GM10266 (cell line): ENCODE results near the gene TPCN1.

Experiments used
- DNase-seq: peaks from one replicate; pipeline ENCODE4 v3.0.0; 2012; ENCODE audit errors: extremely low spot score
- CTCF ChIP-seq: IDR thresholded peaks from 2 replicates; pipeline ENCODE4 v1.5.1; 2012; ENCODE audit warnings: mild to moderate bottlenecking, low read depth; ENCODE audit not compliant: control insufficient read depth, insufficient read depth; ENCODE audit errors: missing control alignments

The TPCN1 gene

GRCh38 chr12:113289361-113289760, 68.1 kb downstream of the TPCN1 start:
- TF ChIP-seq CTCF = no peak
- no peak for DNase-seq

- TF ChIP-seq CTCF = no peak
- no peak for DNase-seq
Measured at GRCh38 chr12:113290506-113290905, 69.2 kb downstream of the TPCN1 start.

- TF ChIP-seq CTCF = no peak
- no peak for DNase-seq
Measured at GRCh38 chr12:113291586-113291985, 70.3 kb downstream of the TPCN1 start.

- TF ChIP-seq CTCF = no peak
- no peak for DNase-seq
Measured at GRCh38 chr12:113292091-113292490, 70.8 kb downstream of the TPCN1 start.

- no peak for DNase-seq
- TF ChIP-seq CTCF = no peak
Measured at GRCh38 chr12:113292547-113292946, 71.3 kb downstream of the TPCN1 start.

GRCh38 chr12:113293100-113293499, 71.8 kb downstream of the TPCN1 start:
- no peak for TF ChIP-seq CTCF
- DNase-seq = no peak

GRCh38 chr12:113295886-113296556, 74.8 kb downstream of the TPCN1 start:
- TF ChIP-seq CTCF = no peak
- no peak for DNase-seq
